Breast epithelium (tissue), 4 donors: ENCODE measurements around the gene DIS3L2. TPM values are rescaled to one million over a fixed set of nuclear protein-coding genes. Genes with fewer than 3 reads are reported as not detected.

Source experiments
- DNase-seq, 2 donors: peaks; one replicate each; pipeline ENCODE4 v3.0.0-alpha.2; 2019; ENCODE audit warnings: low spot score in 2 of 2
- H3K27ac ChIP-seq, 2 donors: fragments of 200-600 bp; sonication (generic) in 1 of 2; one replicate each; pipeline ENCODE4 v1.5.1; 2016 to 2019; ENCODE audit warnings: mild to moderate bottlenecking in 1 of 2
- H3K27me3 ChIP-seq, 2 donors: fragments of 200-600 bp; sonication (generic) in 1 of 2; one replicate each; pipeline versions ENCODE4 v1.5.1 to v1.6.0; 2017 to 2019; ENCODE audit warnings: control low read depth in 1 of 2, mild to moderate bottlenecking in 1 of 2
- H3K36me3 ChIP-seq: fragments of 200-600 bp; one replicate; pipeline ENCODE4 v1.5.1; 2019
- H3K4me1 ChIP-seq, 2 donors: fragments of 200-600 bp; sonication (generic); one replicate each; pipeline ENCODE4 v1.5.1; 2016 to 2019; ENCODE audit warnings: control low read depth in 1 of 2
- H3K4me3 ChIP-seq, 3 donors: fragments of 200-600 bp; sonication (generic); 1 replicate in 2 of 3; 2 replicates in 1 of 3; pipeline ENCODE4 v1.5.1; 2016 to 2019; ENCODE audit warnings: mild to moderate bottlenecking in 3 of 3, moderate library complexity in 2 of 3
- H3K9me3 ChIP-seq, 2 donors: fragments of 200-600 bp; sonication (generic) in 1 of 2; one replicate each; pipeline ENCODE4 v1.5.1; 2016 to 2019; ENCODE audit warnings: control low read depth in 1 of 2
- POLR2A ChIP-seq: fragments of 450-650 bp; IDR thresholded peaks from one replicate; pipeline ENCODE4 v1.6.1; 2016; ENCODE audit warnings: antibody characterized with exemption, mild to moderate bottlenecking, moderate library complexity
- POLR2AphosphoS5 ChIP-seq, 3 donors: sonication (generic); formaldehyde crosslinking; IDR thresholded peaks; one replicate each; pipeline ENCODE4 v1.6.1; 2017; ENCODE audit warnings: antibody characterized with exemption in 3 of 3
- intact Hi-C: fragments of 100-400 bp; cut with DNase I; formaldehyde crosslinking; loops from one replicate; pipeline ENCODE4 v1.15.1; 2023; ENCODE audit warnings: low total_unique reads
- total RNA-seq, 3 donors: library from RNA; depleted of rRNA; stranded (reverse); fragments of >200 nt; gene quantifications; one replicate each; pipeline ENCODE4 v1.1.0, GENCODE V29; 2016
- TF ChIP-seq, protein P1 (sequence below), 3 donors: fragments of 450-650 bp; IDR thresholded peaks; one replicate each; pipeline ENCODE4 v1.5.1; 2016 to 2017; ENCODE audit warnings: antibody characterized with exemption in 3 of 3, mild to moderate bottlenecking in 3 of 3, moderate library complexity in 3 of 3

DIS3L2 gene
- total RNA-seq, 3 donors from 2014 or later, result 19.2 to 38.9 (median 33.4) TPM

DNA sequence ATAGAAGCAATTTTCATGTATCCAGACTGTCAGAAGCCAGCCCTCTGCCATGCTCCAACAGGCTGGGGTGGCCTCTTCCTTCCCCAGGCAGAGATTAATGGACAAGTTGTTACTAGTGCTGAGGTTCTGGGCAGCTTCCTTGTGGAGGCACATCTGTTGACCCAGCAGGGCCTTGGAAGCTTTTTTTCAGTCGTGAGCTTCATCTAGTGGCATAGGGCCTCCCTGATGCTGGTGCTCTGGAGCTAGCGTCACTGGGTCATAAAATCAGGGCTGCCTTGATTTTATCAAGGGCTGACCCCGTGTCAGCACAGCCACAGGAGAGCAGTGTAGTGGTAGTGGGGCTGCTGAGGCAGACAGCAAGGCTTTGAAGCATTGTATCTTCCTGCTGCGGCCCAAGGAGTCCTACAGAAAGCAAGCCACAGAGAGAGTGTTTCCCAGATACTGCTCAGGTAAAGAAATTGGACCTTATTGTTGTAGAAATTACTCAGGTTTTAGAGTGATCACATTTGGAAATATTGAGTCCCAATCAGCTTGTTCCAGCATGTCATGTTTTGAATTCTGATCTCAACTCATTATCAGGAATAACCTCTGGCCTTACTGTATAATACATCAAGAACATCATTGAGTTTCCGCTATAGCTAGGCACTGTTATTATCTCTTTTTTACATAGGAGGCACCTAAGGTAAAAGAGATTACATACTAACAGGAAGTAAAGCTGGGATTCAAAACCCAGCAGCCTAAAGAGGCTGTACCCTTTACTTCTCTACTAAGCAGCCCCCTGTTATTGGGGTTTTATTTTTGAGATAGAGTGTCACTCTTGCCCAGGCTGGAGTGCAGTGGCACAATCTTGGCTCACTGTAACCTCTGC lies 324.7 kb downstream of the DIS3L2 start:
- peak overlapping the region; percentile 6 to 69 for H3K27ac ChIP-seq

DNA sequence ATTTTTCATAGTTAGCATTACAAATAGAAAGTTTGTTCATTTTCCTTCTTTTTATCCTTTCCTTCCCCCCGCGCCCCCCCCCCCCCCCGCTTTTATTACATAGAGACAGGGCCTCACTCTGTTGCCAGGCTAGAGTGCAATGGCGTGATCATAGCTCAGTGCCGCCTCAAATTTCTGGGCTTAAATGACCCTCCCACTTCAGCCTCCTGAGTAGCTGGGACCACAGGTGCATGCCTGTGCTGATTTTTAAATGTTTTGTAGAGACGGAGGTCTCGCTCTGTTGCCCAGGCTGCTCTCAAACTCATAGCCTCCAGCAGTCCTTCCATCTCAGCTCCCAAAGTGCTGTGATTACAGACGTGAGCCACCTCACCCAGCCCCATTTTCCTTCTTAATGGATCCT lies 325.8 kb downstream of the DIS3L2 start:
- TF ChIP-seq POLR2A, result no peak
- no peaks in the 10 kb centered on the region for H3K36me3 ChIP-seq
- no peak for DNase-seq
- no peaks in the 10 kb centered on the region for H3K4me1 ChIP-seq
- H3K27me3 ChIP-seq, result no peaks in the 10 kb centered on the region
- intact Hi-C loops, result no loop called here
- no peak overlapping the region for H3K4me3 ChIP-seq
- no peaks in the 10 kb centered on the region for H3K9me3 ChIP-seq
- H3K27ac ChIP-seq, result no peak overlapping the region

More for the DNA sequence above, 324.7 kb downstream of the DIS3L2 start:
- intact Hi-C loops, result no loop called here
- no peak overlapping the region for H3K4me3 ChIP-seq
- no peaks in the 10 kb centered on the region for H3K9me3 ChIP-seq
- no peaks in the 10 kb centered on the region for H3K27me3 ChIP-seq
- no peak for TF ChIP-seq POLR2A
- TF ChIP-seq, protein P1, sequence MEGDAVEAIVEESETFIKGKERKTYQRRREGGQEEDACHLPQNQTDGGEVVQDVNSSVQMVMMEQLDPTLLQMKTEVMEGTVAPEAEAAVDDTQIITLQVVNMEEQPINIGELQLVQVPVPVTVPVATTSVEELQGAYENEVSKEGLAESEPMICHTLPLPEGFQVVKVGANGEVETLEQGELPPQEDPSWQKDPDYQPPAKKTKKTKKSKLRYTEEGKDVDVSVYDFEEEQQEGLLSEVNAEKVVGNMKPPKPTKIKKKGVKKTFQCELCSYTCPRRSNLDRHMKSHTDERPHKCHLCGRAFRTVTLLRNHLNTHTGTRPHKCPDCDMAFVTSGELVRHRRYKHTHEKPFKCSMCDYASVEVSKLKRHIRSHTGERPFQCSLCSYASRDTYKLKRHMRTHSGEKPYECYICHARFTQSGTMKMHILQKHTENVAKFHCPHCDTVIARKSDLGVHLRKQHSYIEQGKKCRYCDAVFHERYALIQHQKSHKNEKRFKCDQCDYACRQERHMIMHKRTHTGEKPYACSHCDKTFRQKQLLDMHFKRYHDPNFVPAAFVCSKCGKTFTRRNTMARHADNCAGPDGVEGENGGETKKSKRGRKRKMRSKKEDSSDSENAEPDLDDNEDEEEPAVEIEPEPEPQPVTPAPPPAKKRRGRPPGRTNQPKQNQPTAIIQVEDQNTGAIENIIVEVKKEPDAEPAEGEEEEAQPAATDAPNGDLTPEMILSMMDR (IDR thresholded peaks at IDR 0.05), result no peak
- no peak for TF ChIP-seq POLR2AphosphoS5 (IDR thresholded peaks at IDR 0.05)
- no peaks in the 10 kb centered on the region for H3K4me1 ChIP-seq
- no peaks in the 10 kb centered on the region for H3K36me3 ChIP-seq
- DNase-seq, result no peak

DNA sequence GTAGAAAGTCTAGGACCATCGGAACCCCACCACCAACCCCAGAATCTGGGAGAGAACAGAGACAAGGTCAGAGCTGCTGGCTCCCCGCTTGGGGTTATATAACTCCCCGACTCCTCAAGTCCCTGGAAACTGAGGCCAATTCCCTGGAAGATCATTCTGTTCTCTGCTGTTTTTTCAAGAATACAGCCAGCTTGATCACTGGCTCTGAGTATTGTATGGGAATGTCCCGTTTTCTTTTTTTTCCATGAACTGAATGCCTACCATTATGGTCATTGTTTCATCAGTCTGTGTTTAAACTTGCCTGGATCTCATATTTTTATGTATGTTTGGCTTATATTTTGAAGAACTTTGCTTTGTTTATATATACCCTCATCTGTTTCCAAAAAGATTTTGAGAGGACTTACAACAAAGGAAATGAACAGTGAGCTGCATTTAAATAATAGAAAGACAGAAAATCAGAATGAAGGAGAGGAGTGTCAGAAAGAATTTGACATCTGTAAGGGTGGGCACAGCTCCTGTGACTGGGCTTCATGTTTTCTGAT lies 327.0 kb downstream of the DIS3L2 start:
- DNase-seq, result no peak
- Histone ChIP-seq H3K36me3 (no peaks in the 10 kb centered on the region), H3K4me1 (no peaks in the 10 kb centered on the region), H3K27me3 (no peaks in the 10 kb centered on the region), H3K27ac (no peak overlapping the region), H3K4me3 (no peak overlapping the region), H3K9me3 (no peaks in the 10 kb centered on the region)
- intact Hi-C loops, result no loop called here
- TF ChIP-seq POLR2AphosphoS5 (IDR thresholded peaks at IDR 0.05), result no peak
- TF ChIP-seq POLR2A, result no peak
- TF ChIP-seq, protein P1 (IDR thresholded peaks at IDR 0.05), result no peak

DNA sequence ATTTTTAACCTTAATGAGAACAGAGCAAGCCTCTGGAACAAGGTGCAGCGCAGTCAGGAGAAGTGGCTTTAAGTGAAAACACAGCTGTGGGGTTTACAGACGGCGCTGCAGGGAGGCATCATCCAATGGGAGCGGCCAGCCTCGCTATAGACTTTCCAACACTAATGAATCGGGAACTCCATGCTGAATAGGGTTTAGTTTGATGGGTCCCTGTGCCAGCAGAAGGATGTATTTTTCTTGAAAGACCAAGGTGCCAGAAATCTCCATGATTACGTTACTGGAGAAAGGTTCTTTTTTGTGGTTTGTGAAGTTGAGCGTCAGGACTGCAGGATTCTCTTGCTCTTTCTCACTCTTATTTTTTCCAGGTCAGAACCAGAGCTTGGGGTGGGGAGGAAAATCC lies 329.2 kb downstream of the DIS3L2 start:
- TF ChIP-seq POLR2AphosphoS5 (IDR thresholded peaks at IDR 0.05) (no peak), POLR2A (no peak)
- TF ChIP-seq, protein P1 (IDR thresholded peaks at IDR 0.05), result no peak
- intact Hi-C loops, result loop anchor here (1.0 kb wide), 1 partner anchor 33 kb away; no protein-coding TSS in a partner anchor

DNA sequence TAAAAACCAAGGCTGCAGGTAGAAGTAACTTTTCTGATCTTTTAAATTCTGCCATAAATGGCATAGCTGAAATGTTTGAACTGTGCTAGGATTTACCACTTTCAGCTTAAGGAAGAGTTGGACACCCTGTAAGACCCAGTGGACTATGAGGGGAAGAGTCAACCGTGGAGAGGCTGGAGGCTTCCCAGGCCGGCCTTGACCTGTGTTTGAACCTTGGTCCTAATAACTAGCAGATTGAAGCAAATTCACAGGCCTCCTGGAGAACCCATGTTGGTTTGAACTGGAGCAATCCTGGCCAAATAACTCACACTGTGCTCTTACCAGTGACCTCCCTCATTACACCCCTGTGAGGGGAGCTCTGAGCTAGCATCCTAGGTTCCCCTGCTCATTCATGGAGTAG lies 329.8 kb downstream of the DIS3L2 start:
- TF ChIP-seq POLR2A (no peak), POLR2AphosphoS5 (IDR thresholded peaks at IDR 0.05) (no peak)
- TF ChIP-seq, protein P1 (IDR thresholded peaks at IDR 0.05), result no peak
- no peaks in the 10 kb centered on the region for H3K9me3 ChIP-seq
- peak overlapping the region in 1 of 2 donors; percentile 17 for H3K27ac ChIP-seq
- intact Hi-C loops, result no loop called here
- H3K27me3 ChIP-seq, result no peaks in the 10 kb centered on the region
- no peak overlapping the region for H3K4me3 ChIP-seq
- H3K36me3 ChIP-seq, result no peaks in the 10 kb centered on the region
- DNase-seq, result no peak
- H3K4me1 ChIP-seq, result no peaks in the 10 kb centered on the region

More for the DNA sequence above, 329.2 kb downstream of the DIS3L2 start:
- Histone ChIP-seq H3K4me1 (no peaks in the 10 kb centered on the region), H3K4me3 (no peak overlapping the region), H3K27me3 (no peaks in the 10 kb centered on the region), H3K9me3 (no peaks in the 10 kb centered on the region), H3K27ac (no peak overlapping the region), H3K36me3 (no peaks in the 10 kb centered on the region)
- no peak for DNase-seq
